A204.1 (cell line): Measurements from ENCODE around the gene CD276.
"Not testable (repeated sequence)": the region's sequence is repeated elsewhere in the genome, so short reads cannot be mapped to it uniquely, and the experiment has no call there.

Experiments used
- FAIRE-seq: peaks from 2 replicates; lab custom pipeline; 2012; peaks lifted over from hg19 to GRCh38; lab: Jason Lieb, UNC

CD276 gene

DNA sequence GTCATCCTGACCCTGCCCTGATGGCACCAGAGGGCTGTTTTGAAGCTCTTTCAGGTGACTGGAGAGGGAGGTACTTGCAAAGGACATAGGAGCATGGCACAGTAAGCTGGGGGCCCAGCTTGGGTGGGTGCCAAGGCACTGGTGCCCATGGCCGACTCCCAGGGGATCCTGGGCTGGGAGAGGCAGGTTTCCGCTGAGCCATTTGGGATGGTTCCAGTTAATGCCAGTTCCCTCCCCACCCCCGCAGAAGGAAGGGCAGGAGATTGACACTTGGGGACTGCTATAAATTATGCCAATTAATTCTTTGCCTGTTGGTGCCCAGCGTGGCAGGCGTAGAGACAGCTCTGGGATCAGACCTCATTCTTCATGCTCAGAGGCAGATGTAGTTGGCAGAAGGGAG is 26.1 kb downstream of the CD276 start:
- no peak for FAIRE-seq

DNA sequence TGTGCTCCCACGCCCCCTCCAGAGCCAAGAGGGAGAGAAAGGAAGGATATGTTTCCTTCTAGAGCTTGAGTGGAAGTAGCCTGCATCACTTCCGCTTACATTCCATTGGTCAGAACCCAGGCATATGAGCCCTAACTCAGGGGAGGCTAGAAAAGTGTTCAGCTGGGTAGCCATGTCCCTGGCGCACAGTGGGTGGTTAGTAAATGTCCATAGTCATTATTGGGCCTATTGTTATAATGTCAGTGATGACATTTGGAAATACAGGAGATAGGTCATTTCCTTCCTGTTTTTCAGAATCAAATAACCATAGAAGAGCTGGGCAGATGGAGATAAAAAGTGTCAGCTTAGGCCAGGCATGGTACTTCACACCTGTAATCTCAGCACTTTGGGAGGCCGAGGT is 27.3 kb downstream of the CD276 start:
- no peak for FAIRE-seq

DNA sequence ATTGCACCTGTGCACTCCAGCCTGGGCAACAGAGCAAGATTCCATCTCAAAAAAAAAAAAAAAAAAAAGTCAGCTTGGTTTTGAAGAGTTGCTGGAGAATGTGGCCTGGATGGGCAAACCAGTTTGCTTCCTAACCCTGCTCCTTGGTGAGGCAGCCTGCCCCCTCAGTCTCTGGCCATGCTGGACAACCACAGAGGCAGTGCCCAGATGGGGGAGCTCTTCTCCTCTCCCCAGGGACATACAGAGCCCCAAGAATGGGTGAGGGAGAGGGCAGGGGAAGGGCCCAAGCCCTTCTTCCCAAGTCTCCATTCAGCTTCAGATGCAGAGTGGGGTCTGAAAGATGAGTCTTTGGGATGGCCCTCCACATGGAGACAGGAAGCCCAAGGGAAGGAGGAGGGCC is 27.9 kb downstream of the CD276 start:
- FAIRE-seq: no peak

DNA sequence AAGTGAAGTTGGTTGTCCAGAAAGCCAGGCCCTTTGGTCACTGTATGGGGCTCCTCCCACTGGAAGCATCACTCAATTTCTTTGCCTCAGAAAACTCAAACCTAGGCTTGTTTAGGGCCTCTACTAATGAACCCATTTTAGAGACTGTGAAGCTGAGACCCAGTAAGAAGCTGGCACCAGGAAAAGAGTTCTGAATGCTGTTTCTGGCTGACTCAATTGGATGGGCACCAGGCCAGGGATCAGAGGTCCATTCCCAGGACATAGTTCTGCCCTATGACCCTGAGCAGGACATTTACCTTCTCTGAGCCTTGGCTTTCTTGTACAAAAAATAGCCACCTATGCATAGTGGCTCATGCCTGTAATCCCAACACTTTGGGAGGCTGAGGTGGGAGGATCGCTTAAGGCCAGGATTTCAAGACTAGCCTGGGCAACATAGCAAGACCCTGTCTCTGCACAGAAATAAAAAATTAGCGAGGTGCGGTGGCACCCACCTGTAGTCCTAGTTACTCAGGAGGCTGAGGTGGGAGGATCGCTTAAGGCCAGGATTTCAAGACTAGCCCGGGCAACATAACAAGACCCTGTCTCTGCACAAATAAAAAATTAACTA is 30.6 kb downstream of the CD276 start:
- FAIRE-seq: no peak

DNA sequence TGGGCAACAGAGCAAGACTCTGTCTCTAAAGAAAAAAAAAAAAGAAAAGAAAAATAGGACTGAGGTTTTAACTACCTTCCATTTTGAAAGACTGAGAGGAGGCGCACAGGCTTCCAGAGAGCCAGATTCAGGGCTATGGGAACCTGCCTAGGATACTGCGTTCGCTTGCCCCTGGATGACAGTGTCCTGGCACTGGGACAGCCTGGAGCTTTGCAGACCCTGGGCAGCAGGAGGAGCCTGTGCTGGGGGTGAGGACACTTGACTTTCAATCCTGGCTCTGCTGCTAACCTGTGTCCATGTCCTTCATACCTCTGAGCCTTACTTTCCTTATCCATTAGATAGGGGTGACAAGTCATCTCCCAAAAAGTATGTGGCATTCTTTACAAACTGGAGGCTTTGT is 31.2 kb downstream of the CD276 start:
- no peak for FAIRE-seq

DNA sequence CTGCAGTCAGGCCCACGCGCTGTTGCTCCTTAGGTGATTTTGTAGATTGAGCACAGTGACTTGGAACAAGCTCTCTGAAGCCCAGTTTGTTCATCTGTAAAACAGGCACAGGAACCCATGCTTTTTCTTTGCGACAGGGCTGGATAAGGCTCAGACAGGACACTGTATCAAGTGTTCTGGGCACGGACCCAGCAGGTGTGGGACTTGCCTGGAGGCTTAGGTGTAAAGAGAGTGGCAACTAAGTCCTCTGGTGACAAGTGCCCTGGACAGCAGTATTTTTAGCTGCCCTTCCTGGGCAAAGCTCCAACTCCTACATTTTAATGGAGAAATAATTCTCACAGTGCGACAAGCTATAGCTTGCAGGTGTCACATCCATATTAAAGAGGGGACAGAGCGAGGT is 32.2 kb downstream of the CD276 start:
- FAIRE-seq: no peak

DNA sequence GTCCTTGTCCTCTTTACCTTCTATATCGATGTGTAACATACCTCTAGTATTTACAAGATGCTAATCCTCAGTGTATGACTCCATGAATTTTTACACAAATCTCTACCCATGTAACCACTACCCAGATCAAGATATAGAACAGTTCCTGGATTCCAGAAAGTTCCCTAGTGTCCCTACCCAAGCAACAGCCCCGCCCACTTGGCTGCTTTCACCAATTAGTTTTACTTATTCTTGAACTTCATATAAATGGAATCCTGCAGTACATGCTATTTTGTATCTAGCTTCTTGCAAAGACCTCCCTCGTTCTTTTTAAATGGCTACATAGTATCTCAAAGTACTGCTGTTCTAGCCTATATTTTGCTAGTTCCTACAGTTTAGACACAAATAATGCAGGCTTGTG is 33.0 kb downstream of the CD276 start:
- no peak for FAIRE-seq

DNA sequence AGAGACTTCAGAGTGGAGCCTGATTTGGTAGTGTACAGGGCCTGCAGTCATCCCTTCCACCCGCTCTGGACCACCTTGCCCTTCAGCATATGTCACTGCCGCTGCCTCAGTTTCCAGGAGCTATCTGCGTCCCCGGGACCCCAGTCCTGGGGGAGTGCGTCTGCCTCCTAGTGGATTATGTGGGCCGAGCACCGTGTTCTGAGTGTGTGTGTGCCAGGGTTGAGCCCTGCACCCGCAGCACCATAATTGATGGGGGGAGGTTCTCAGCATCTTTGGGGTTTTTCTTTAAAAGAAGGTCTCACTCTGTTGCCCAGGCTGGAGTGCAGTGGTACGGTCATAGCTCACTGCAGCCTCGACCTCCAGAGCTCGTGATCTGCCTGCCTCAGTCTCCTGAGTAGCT is 33.6 kb downstream of the CD276 start:
- FAIRE-seq: no peak

DNA sequence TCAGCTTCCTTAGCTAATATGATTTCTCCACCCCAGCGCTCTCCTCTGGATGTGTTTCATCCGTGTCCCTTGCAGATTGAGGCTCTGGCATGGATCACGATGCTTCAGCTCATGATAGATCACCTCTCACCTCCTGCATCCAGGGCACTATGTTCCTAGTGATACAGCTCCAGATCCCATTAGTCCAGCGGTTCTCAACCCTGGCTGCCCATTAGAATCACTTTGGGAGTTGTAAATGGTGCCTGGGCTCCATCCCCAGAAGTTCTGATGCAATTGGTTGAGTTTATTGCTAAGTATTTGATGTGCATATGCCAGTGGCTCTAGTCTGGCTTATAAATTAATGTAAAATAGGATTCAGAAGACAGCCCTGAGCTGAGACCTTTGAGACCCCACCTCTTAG is 34.5 kb downstream of the CD276 start:
- no peak for FAIRE-seq

DNA sequence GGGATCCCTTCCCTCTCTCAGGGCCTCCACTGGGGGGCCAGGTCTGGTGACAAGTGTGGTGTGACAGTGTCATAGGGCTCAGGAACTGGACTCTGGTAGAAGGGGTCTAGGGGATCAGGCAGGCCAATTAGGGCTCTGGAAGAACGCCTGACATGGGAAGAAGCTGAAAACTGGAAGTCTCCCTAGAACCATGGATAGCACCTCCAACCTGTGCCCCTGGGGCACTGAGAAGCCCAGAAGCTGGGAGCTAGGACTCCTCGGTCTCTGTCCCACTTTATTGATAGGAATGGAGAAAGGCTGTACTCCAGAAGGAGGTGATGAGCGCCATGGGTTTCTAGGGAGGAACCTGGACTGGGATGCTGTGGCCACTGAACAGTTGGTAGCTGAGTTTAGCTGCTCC is 38.2 kb downstream of the CD276 start:
- no peak for FAIRE-seq

DNA sequence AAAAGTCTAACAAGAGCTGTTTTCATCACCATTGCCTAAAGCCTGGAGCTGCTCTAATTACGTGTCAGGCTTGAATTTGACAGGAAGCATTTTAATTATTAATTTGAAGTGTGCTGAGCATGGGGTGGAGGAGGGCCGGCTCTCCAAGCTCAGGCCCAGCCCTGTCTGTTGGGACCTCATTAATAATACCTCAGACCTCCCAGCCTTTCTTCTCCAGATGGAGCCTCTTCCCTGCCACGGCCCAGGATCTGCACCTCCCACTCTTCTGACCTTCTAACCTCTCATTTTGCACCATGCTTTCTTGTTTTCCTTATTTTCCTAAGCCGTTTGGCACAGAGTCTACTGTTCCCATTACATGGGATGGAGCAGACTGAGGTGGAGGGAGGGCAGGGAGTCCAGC is 39.0 kb downstream of the CD276 start:
- FAIRE-seq: no peak

DNA sequence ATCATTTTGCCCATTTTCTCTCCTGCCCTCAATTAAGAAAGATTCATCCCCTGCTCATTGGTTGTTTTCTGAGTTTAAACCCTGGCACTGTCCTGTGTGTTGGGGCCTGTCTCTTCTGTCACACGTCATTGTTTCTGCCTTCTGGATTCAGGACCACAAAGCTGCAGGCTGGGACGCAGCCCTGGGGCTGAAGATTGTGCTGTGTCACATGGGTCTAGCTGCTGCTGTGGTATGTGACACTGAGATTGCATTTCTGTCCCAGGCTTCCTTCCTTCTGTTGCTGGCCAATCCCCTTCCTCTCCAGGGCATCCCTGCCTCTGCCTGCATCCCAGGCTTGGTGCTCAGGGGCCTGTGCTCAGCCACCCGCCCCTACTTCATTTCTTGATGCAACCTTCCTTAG is 40.0 kb downstream of the CD276 start:
- no peak for FAIRE-seq

DNA sequence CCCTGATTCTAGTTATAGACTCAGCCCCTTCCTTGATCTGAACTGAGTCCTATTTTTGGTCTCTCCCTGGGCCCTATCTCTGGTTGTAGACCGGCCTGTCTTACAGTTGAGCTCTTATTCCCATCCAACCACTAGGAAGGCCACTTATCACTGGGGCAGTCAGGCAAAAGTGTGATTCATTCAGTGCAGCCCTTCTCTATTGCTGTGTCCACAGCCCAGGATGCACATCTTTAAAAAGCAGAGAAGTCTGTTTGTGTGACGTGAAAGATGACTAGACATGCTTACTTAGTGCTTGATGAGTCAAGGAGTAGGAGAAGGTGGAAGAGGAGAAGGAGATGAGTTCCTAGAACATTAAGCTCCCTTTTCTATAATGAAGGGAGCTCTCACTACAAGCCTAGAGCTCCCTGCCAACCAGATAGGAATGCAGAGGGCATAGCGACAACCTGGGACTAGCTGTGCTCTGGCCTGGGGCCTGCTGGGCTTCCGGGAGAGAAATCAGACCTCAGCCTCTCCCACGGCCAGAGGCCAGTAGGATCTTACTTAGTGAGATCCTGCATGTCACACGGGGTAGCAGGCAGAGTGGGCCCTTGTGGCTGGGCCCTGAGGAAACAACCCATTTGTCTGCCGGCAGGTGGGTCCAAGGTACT is 43.3 kb downstream of the CD276 start:
- FAIRE-seq: no peak

DNA sequence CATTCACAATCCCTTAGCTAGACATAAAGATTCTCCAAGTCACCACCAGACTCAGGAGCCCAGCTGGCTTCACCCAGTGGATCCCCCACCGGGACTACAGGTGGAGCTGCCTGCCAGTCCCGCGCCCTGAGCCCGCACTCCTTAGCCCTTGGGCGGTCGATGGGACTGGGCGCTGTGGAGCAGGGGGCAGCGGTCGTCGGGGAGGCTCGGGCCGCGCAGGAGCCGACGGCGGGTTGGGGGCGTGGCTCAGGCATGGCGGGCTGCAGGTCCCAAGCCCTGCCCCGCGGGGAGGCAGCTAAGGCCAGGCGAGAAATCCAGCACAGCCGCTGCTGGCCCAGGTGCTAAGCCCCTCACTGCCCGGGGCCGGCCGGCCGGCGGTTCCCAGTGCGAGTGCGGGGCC is 47.9 kb downstream of the CD276 start:
- FAIRE-seq: not testable (repeated sequence)

DNA sequence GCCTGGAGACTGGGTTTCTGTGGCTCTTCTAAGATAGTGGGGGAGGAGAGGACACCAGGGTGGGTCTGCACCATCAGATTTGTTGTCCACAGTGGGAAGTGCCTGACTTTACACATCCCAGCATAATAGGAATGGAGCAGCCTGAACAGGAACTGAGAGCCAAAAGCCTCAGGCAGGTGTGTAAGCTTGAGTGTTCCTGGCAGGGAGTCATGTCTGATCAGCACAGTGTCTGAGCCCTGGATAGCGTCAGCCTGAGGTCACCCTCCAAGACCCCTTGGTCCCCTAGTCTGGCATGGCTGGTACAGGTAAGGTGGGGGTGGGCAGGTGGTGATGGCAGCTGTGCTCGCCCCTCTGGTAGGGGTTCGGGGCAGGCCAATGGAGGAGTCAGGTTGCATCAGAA is 48.7 kb downstream of the CD276 start:
- no peak for FAIRE-seq

DNA sequence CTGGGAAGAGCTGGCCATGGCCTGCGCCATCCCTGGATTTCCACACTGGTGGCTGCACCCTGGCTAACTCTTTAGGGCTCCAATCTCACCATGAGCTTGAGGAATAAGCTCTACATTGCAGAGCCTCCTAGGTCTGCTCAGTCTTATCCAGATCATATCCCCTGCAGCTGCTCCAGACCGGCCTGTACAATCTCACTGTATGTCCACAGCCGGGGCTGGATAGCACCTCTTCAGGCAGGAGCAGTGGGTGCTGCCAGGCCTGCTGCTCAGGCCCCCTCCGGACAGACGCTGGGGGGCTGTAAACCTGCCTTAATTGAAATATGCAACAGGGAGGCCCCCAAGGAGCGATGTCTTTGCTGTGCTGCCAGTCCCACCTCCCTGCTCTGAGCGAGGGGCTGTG is 53.4 kb downstream of the CD276 start:
- FAIRE-seq: no peak

DNA sequence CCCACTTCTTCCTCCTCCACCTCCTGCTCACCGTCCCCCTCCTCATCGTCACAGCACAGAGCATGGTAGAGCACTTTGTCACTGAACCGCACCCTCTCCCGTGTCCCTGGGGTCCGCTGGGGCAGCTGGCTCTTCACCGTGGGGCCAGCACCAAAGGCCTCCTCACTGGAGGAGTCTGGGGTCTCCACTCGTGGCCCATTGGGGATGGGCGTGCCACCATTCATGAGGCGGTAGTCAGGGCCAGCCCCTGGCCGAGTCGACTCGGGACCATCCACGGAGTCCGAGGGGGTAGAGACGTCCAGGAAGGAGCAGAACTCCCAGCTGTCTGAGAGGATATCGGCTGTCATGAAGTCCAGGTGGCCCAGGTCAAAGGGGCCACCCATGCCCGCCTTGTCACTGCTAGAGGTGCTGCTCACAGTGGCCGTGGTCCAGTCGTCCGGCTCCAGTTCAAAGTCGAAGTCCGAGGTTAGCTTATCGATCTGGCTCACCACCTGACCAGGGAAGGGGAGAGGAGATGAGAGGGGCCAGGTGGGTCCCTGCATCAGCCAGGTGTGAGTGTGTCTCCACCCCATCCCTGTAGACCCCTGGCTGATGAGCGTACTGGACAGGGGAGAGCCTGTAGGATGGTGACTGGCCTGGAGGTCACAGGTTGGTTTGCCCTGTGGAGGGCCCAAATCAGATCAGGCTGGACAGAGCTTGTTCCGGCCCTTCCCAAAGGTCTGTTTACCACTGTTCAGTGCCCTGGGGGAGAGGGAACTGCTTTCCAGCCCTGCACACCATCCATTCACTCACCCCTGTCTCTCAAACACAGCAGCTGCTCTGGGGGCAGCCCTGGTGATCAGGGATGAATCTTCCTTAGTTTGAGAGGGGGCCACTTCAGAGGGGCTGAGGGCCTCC is 56.2 kb downstream of the CD276 start:
- no peak for FAIRE-seq

DNA sequence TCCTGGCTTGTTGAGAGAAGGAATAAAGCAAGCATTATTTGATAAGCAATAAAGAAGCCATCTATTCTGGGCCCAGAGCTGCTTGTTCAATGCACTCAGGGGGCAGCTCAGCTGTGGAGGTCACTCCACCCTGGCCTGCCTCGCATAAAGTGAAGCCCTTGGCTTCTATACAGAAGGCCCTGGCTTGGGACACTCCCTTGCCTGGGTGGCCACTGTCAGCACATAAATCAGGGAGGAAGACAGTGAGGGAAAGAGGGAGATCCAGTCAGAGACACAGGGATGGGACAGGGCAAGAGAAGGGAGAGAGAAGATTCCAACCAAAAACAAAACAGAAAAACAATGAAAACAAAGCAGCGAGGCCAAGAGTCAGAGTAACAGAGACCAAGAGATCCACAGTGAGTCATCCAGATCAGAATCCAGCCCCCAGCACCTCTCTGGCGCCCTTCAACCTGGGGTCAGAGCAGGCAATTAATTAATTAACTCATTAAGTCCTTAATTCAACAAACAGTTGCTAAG is 57.2 kb downstream of the CD276 start:
- FAIRE-seq: no peak

DNA sequence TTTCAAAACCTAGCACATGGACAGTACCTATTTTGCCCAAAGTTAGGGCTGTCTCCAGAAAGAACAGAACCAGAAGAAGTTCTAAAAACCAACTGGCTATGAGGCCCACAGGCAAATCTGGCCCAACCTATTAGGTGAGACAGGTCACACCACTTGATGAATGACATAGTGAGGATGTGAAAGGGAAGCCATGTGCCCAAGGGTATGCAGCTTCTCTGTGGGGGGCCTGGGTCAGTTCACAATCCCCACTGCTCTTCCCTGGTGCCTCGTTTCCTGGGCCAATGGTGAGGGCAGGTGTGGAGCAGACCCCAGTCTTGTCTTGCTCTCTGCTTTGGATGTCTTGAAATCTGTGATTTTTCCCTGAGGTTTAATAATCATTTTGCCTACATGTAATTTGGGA is 60.1 kb downstream of the CD276 start:
- no peak for FAIRE-seq

DNA sequence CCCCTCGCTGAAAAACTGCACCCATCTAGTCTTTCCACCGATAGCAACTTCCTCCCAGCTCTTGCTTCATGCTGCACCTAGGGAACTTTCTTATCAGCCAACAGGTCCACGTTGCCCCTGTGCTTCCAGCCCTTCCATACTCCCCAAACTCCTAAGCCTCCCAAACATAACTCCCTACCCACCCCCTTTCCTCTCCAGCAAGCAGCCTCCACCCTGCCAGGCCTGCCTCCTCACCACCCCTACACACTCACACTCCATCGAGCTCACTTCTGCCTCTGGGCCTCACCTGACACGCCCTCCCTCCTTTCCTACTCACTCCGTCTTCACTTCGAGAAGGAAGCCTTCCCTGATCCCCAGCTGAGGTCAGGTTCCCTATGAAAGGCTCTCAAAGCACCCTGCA is 60.9 kb downstream of the CD276 start:
- no peak for FAIRE-seq

DNA sequence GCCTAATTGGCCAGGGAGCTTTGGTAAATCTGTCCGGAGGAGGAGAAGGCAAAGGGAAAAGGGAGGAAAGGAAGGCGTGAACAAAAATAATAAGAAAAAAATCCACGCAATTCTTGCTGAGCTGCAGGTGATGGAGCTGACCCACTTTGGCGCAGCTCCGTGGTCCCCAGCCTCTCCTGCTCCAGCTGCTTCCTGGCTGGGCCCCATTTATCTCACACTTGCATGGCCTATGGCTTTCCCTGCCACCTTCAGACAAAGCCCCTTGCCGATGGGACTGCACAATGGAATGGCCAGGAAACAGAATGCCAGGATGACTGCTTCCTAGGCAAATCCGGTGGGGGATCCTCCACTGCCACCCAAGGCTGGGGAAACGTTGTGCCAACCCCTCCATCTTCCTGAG is 62.1 kb downstream of the CD276 start:
- FAIRE-seq: no peak

DNA sequence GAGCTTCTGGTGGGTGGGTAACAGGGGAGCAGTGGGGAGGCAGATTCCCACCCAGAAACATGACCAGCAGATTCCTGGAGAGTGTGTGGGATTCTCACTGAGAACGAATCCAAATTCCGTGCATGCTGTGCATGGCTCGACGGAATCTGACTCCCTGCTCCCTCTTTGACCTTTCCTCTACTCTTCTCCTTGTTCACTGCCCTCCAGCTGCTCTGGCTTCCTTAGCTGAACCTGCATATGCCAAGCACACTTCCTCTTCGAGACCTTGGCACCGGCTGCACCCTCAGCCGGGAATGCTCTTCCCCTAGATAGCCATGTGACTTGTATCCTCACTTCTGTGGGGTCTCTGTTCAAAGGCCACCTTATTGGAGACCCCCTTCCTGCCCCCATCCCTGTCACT is 62.7 kb downstream of the CD276 start:
- no peak for FAIRE-seq

DNA sequence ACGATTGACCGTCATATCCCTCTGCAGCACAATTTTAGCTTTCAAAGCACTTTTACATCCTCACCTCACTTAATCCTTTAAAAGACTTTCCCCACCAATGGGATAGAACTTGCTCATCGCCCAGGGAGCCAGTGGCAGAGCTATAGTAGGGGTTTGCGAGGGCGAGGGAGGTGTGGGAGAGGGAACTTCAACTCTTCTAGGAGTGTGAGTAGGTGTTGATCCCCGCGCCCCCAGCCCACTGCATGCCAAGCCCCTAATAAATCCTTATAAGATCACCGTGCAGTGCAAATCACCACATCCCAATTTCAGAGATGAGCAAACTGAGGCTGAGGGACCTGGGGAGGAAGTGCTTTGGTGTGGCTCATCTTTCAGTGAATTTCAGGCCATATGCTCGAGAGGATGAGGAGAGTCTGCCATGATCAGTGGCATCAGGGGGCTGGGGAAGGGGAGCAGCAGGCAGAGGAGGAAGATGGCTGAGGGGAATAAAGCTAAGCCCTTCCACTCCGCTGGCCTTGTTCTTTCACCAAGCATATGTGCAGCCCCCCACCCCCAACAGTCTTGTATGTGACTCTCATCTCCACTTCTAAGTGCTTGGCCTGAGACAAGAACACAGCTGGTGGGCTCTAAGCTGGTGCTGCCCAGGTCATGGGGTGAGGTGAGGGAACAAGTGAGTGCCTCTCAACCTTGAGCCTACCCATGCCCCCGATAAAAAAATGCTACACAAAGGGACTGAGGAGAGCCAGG is 63.8 kb downstream of the CD276 start:
- no peak for FAIRE-seq
